GM23338 (cell line): ENCODE measurements around the gene PROS1.

ENCODE experiments used
- CREB1 ChIP-seq: fragments of 250-450 bp; sonication (Bioruptor Pico); IDR thresholded peaks from 2 replicates; pipeline ENCODE4 v1.5.0; 2020; ENCODE audit warnings: low read depth, mild to moderate bottlenecking, moderate library complexity
- CTCF ChIP-seq, 2 experiments: fragments of 200-600 bp in 1 of 2; sonication (generic) in 1 of 2; conservative IDR thresholded peaks; 2 replicates each; pipeline versions ENCODE4 v1.5.1 to v1.6.1; 2016 to 2017; ENCODE audit warnings: antibody characterized with exemption in 2 of 2, low read depth in 2 of 2, mild to moderate bottlenecking in 2 of 2, moderate library complexity in 1 of 2
- EZH2 ChIP-seq: fragments of 200-600 bp; sonication (generic); IDR thresholded peaks from one replicate; pipeline ENCODE4 v1.8.0; 2017; ENCODE audit warnings: antibody characterized with exemption, mild to moderate bottlenecking, low read depth; ENCODE audit not compliant: unreplicated experiment
- EZH2phosphoT487 ChIP-seq: fragments of 200-600 bp; sonication (generic); IDR thresholded peaks from one replicate; pipeline ENCODE4 v1.8.1; 2018; ENCODE audit warnings: antibody characterized with exemption; ENCODE audit not compliant: unreplicated experiment
- NANOG ChIP-seq: IDR thresholded peaks from 2 replicates; pipeline ENCODE4 v1.6.1; 2016; ENCODE audit warnings: antibody characterized with exemption, borderline replicate concordance
- POLR2AphosphoS5 ChIP-seq: IDR thresholded peaks from 2 replicates; pipeline ENCODE4 v1.6.1; 2016; ENCODE audit warnings: antibody characterized with exemption, low read depth
- REST ChIP-seq: IDR thresholded peaks from one replicate; pipeline ENCODE4 v1.6.1; 2018; ENCODE audit warnings: antibody characterized with exemption; ENCODE audit not compliant: unreplicated experiment
- STAT1 ChIP-seq: IDR thresholded peaks from one replicate; pipeline ENCODE4 v1.6.1; 2016; ENCODE audit warnings: antibody characterized with exemption; ENCODE audit not compliant: unreplicated experiment

GRCh38 chr3:93979850-93980676 is 6.4 kb upstream of the PROS1 start, which contains the start of gene ARL13B:
- no peak for TF ChIP-seq CTCF (conservative IDR thresholded peaks at IDR 0.05; ENCODE audit: low read depth in 2 of 2)
- TF ChIP-seq CREB1 (CRISPR knock-in tag) = peak; percentile 87
- TF ChIP-seq STAT1 = no peak
- no peak for TF ChIP-seq EZH2
- TF ChIP-seq POLR2AphosphoS5 = peak; percentile 89
- no peak for TF ChIP-seq NANOG
- TF ChIP-seq EZH2phosphoT487 = no peak
- TF ChIP-seq REST = no peak
